Lung (tissue), 12 donors: ENCODE data around the gene ZBTB46. TPM values are rescaled to one million over a fixed set of nuclear protein-coding genes. Genes with fewer than 3 reads are reported as not detected.

Source experiments
- ATAC-seq: fragments of 200-7000 bp; cut with Tn5 transposase; one replicate; pipeline ENCODE4 v1.9.1; 2020; ENCODE audit warnings: moderate number of reproducible peaks; ENCODE audit not compliant: insufficient read depth, low FRiP score
- DNase-seq, 3 donors: peaks; one replicate each; pipeline ENCODE4 v3.0.0-alpha.2; 2013 to 2017
- H3K27ac ChIP-seq, 2 donors: one replicate each; pipeline ENCODE4 v1.5.1; 2013; ENCODE audit warnings: mild to moderate bottlenecking in 2 of 2, moderate library complexity in 2 of 2, control low read depth in 1 of 2, inconsistent platforms in 1 of 2, low read depth in 1 of 2, low read length in 1 of 2
- H3K27me3 ChIP-seq, 3 donors: one replicate each; pipeline ENCODE4 v1.5.1; 2013; ENCODE audit warnings: low read length in 2 of 3; ENCODE audit not compliant: control insufficient read depth in 3 of 3, insufficient read depth in 3 of 3
- H3K36me3 ChIP-seq, 4 donors: one replicate each; pipeline ENCODE4 v1.5.1; 2013; ENCODE audit warnings: low read length in 4 of 4, mild to moderate bottlenecking in 1 of 4, moderate library complexity in 1 of 4; ENCODE audit not compliant: control insufficient read depth in 4 of 4, insufficient read depth in 4 of 4
- H3K4me1 ChIP-seq, 5 donors: one replicate each; pipeline ENCODE4 v1.5.1; 2013; ENCODE audit warnings: low read length in 5 of 5, mild to moderate bottlenecking in 2 of 5, moderate library complexity in 1 of 5; ENCODE audit not compliant: control insufficient read depth in 5 of 5, insufficient read depth in 5 of 5
- H3K4me3 ChIP-seq: one replicate; pipeline ENCODE4 v1.5.1; 2013; ENCODE audit warnings: mild to moderate bottlenecking, control low read depth, moderate library complexity
- H3K9ac ChIP-seq, 2 donors: one replicate each; pipeline ENCODE4 v1.5.1; 2013; ENCODE audit warnings: low read length in 2 of 2, control low read depth in 1 of 2; ENCODE audit not compliant: insufficient read depth in 1 of 2
- H3K9me3 ChIP-seq, 4 donors: one replicate each; pipeline ENCODE4 v1.5.1; 2013; ENCODE audit warnings: low read length in 3 of 4, mild to moderate bottlenecking in 1 of 4, moderate library complexity in 1 of 4; ENCODE audit not compliant: control insufficient read depth in 4 of 4, insufficient read depth in 3 of 4
- CTCF ChIP-seq: IDR thresholded peaks from 2 replicates; pipeline ENCODE4 v1.5.1; 2012; ENCODE audit warnings: mild to moderate bottlenecking; ENCODE audit errors: control extremely low read depth, extremely low read depth
- WGBS, 2 donors: extraction: QIAGEN DNeasy Blood & Tissue Kit; methylation state at CpG; one replicate each; pipeline ENCODE4 v1.1.7; 2013; 5-methylcytosine and 5-hydroxymethylcytosine counted together
- polyA plus RNA-seq, 2 donors: library from polyadenylated mRNA; stranded (reverse); fragments of 200-250 nt; gene quantifications; one replicate each; pipeline ENCODE4 v1.2.1, GENCODE V29; 2013
- total RNA-seq, 2 donors: library from RNA; depleted of rRNA in 1 of 2; stranded (reverse); fragments of >200 nt in 1 of 2; gene quantifications; one replicate each; pipeline ENCODE4 v1.2.1, GENCODE V29; 2014 to 2021
- donor health status: control.
- donor health status: control.
- donor health status: Bipolar disorder and iron deficiency.
- donor health status: healthy.
- donor health status: DM: yes; HTN: yes; CAD: no.

Gene ZBTB46
- total and polyA plus RNA-seq, 4 donors: 3.4 to 15.3 (median 7.6) TPM

- H3K27ac ChIP-seq: peak overlapping the region in 1 of 2 donors; percentile 28
- no peak for ATAC-seq
- TF ChIP-seq CTCF: no peak
Observed at GRCh38 chr20:63843778-63844177, 12.7 kb upstream of the ZBTB46 start.

GRCh38 chr20:63843222-63843621, 12.2 kb upstream of the ZBTB46 start:
- Histone ChIP-seq H3K4me1 (peaks cover 0 to 27% (median 23%) of the 10 kb centered on the region in 5 donors), H3K27ac (no peak overlapping the region), H3K36me3 (no peaks in the 10 kb centered on the region), H3K27me3 (no peaks in the 10 kb centered on the region), H3K4me3 (no peak overlapping the region), H3K9ac (no peak overlapping the region), H3K9me3 (peaks cover 0 to 1% (median 0%) of the 10 kb centered on the region in 4 donors)
- ATAC-seq: no peak
- TF ChIP-seq CTCF: no peak
- no peak for DNase-seq
- 85 to 91% methylated on average over 12 of the region's 12 CpGs for WGBS, 2 donors

More at GRCh38 chr20:63843778-63844177, 12.7 kb upstream of the ZBTB46 start:
- no peaks in the 10 kb centered on the region for H3K36me3 ChIP-seq
- DNase-seq: no peak
- no peak overlapping the region for H3K9ac ChIP-seq
- peaks cover 0 to 1% (median 0%) of the 10 kb centered on the region in 4 donors for H3K9me3 ChIP-seq
- peaks cover 0 to 28% (median 23%) of the 10 kb centered on the region in 5 donors for H3K4me1 ChIP-seq
- no peak overlapping the region for H3K4me3 ChIP-seq
- H3K27me3 ChIP-seq: no peaks in the 10 kb centered on the region
- WGBS, 2 donors: 29 to 39% methylated on average over 16 of the region's 16 CpGs

- 20 to 48% methylated on average over 9 of the region's 9 CpGs for WGBS, 2 donors
- TF ChIP-seq CTCF: no peak
- no peak for DNase-seq
- Histone ChIP-seq H3K27ac (no peak overlapping the region), H3K4me1 (peaks cover 0 to 25% (median 14%) of the 10 kb centered on the region in 5 donors), H3K9ac (no peak overlapping the region), H3K4me3 (no peak overlapping the region), H3K36me3 (no peaks in the 10 kb centered on the region), H3K9me3 (peaks cover 0 to 1% (median 0%) of the 10 kb centered on the region in 4 donors), H3K27me3 (no peaks in the 10 kb centered on the region)
- no peak for ATAC-seq
Observed at GRCh38 chr20:63842258-63842657, 11.2 kb upstream of the ZBTB46 start.

- TF ChIP-seq CTCF: no peak
- peaks cover 0 to 14% (median 2%) of the 10 kb centered on the region in 5 donors for H3K4me1 ChIP-seq
- H3K4me3 ChIP-seq: no peak overlapping the region
- H3K9ac ChIP-seq: no peak overlapping the region
- no peaks in the 10 kb centered on the region for H3K36me3 ChIP-seq
- no peaks in the 10 kb centered on the region for H3K9me3 ChIP-seq
- H3K27me3 ChIP-seq: no peaks in the 10 kb centered on the region
- ATAC-seq: no peak
- WGBS, 2 donors: 85 to 89% methylated on average over 11 of the region's 11 CpGs
- DNase-seq: no peak
- H3K27ac ChIP-seq: no peak overlapping the region
Observed at GRCh38 chr20:63840405-63840828, 9.4 kb upstream of the ZBTB46 start.
